ENCODE data around the gene SRRM1.

DNA sequence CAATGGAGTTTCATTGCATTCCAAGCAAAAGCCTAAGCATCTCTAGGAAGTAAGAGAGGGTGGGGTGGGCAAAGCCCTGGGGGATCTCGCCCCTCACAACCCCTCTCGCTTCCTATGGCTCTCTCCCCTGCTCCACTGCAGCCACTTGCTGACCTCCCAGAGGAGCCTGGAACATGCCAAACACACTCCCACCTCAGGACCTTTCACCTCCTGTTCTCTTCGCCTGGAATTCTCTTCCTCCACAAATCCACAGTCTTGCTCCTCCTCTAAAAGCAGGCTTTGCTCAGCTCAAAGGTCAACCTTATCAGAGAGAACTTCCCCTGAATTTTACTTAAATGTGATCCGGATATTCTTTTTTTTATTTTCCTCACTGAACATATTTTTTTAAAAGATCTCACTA, 20.9 kb upstream of the SRRM1 start:
- TF ChIP-seq POLR2AphosphoS5 (IDR thresholded peaks at IDR 0.05; ENCODE audit: insufficient read depth, low read depth, low read length) (no peak), EZH2 (IDR thresholded peaks at IDR 0.05; ENCODE audit: borderline replicate concordance, low read depth, low read length, severe bottlenecking) (no peak), POLR2A (IDR thresholded peaks at IDR 0.05; ENCODE audit: low read depth, low read length) (no peak), GATA2 (IDR thresholded peaks at IDR 0.05; ENCODE audit: insufficient read depth, insufficient read length, low read depth, low read length) (no peak), JUN (IDR thresholded peaks at IDR 0.05; ENCODE audit: borderline replicate concordance, insufficient read depth, insufficient read length, low read depth) (no peak)
- TF ChIP-seq, protein P1, sequence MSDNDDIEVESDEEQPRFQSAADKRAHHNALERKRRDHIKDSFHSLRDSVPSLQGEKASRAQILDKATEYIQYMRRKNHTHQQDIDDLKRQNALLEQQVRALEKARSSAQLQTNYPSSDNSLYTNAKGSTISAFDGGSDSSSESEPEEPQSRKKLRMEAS (IDR thresholded peaks at IDR 0.05; ENCODE audit: insufficient read depth, insufficient read length): no peak
- TF ChIP-seq, protein P2, sequence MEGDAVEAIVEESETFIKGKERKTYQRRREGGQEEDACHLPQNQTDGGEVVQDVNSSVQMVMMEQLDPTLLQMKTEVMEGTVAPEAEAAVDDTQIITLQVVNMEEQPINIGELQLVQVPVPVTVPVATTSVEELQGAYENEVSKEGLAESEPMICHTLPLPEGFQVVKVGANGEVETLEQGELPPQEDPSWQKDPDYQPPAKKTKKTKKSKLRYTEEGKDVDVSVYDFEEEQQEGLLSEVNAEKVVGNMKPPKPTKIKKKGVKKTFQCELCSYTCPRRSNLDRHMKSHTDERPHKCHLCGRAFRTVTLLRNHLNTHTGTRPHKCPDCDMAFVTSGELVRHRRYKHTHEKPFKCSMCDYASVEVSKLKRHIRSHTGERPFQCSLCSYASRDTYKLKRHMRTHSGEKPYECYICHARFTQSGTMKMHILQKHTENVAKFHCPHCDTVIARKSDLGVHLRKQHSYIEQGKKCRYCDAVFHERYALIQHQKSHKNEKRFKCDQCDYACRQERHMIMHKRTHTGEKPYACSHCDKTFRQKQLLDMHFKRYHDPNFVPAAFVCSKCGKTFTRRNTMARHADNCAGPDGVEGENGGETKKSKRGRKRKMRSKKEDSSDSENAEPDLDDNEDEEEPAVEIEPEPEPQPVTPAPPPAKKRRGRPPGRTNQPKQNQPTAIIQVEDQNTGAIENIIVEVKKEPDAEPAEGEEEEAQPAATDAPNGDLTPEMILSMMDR (IDR thresholded peaks at IDR 0.05; ENCODE audit: extremely low read depth in 1 of 2, insufficient read depth in 1 of 2, low read depth in 1 of 2, low read length in 2 of 2): no peak

All from endothelial cell of umbilical vein (primary cell).